Measurements from ENCODE around the gene ILKAP.

GRCh38 chr2:238126338-238126737 lies 77.2 kb downstream of the ILKAP start:
- no peak for TF ChIP-seq CTCF (IDR thresholded peaks at IDR 0.05)
- no peak for TF ChIP-seq POLR2A (IDR thresholded peaks at IDR 0.05)
